HG02610 (cell line): ENCODE results near the gene CNPY1.
"Not testable (repeated sequence)": the region's sequence is repeated elsewhere in the genome, so short reads cannot be mapped to it uniquely, and the experiment has no call there.

ENCODE experiments used
- ATAC-seq: cut with Tn5 transposase; IDR thresholded peaks from one replicate; pipeline ENCODE4 v1.9.1; 2021; ENCODE audit warnings: mild to moderate bottlenecking, moderate library complexity; ENCODE audit not compliant: unreplicated experiment

CNPY1 gene

GRCh38 chr7:155534691-155535090 is 11.7 kb downstream of the CNPY1 start:
- no peak for ATAC-seq

- no peak for ATAC-seq
Measured at GRCh38 chr7:155533827-155534690, 12.3 kb downstream of the CNPY1 start.

DNA sequence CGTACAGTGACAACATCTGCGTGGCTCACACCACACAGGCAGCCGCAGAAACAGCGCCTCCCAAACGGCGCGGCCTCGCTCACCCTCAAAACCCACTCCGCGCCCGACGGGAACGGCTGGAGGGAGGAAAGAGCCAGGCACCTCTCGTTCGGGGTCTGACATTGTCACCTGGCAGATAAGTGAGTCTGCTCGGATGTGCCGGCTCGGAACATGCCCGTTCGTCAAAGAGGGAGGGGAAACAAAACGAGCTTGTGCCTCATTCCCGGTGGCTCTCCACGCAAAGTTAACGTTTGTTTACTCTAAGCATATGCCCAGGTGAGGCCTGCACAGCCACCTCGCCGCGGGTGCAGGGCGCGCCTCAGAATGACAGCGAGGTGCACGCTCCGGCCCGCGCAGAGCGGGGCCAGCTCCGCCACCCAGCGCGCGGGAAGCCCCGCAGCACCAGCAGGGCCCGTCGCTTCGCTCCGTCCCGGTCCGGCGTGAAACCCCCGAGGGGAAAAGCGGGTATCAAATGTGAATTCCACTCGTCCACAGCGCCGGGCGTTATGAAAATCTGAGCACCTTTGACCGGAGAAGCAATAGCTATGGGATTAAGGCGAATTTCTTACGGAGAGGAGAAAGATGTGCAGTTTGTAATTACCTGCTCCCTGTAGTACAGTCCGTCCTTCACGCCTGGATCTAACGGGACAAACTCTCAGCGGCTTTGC is 13.1 kb downstream of the CNPY1 start:
- ATAC-seq = no peak

- no peak for ATAC-seq
Measured at GRCh38 chr7:155532792-155533119, 13.6 kb downstream of the CNPY1 start.

DNA sequence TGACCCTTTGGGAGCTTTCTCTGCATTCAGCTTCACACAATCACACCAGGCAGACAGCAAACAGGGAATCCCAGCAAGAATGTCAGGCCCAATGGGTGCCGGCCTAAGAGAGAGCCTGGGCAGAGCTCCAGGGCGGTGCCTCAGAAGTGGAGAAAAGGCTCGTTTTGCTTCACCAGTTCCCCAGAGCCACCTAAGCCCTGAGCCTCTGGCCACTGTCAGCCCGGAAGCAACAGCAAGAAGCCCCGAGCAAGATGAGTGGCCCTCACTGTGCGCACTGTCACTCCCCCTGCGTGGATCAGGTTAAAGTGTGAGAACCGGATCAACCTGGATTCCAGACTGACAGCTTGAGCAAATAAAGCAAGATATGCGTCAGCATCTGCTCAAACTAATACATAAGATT is 14.7 kb downstream of the CNPY1 start:
- no peak for ATAC-seq

- no peak for ATAC-seq
Measured at GRCh38 chr7:155530601-155531000, 15.8 kb downstream of the CNPY1 start.

DNA sequence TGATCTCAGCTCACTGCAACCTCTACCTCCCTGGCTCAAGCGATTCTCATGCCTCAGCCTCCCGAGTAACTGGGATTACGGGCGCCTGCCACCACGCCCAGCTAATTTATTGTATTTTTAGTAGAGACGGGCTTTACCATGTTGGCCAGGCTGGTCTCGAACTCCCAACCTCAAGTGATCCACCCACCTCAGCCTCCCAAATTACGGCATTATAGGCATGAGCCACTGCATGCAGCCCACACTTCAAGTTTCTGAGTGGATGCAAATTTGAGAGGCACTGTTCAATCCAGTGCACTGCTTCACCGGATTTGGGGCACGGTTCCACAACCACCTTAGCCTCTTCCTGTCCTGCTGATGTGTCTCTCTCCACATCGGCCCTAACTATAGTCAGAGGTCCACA is 16.5 kb downstream of the CNPY1 start:
- ATAC-seq = no peak

- no peak for ATAC-seq
Measured at GRCh38 chr7:155529346-155529745, 17.0 kb downstream of the CNPY1 start.

GRCh38 chr7:155527664-155528063 is 18.7 kb downstream of the CNPY1 start:
- no peak for ATAC-seq

GRCh38 chr7:155526225-155526624 is 20.1 kb downstream of the CNPY1 start:
- no peak for ATAC-seq

GRCh38 chr7:155524018-155524556 is 22.3 kb downstream of the CNPY1 start:
- ATAC-seq = no peak

DNA sequence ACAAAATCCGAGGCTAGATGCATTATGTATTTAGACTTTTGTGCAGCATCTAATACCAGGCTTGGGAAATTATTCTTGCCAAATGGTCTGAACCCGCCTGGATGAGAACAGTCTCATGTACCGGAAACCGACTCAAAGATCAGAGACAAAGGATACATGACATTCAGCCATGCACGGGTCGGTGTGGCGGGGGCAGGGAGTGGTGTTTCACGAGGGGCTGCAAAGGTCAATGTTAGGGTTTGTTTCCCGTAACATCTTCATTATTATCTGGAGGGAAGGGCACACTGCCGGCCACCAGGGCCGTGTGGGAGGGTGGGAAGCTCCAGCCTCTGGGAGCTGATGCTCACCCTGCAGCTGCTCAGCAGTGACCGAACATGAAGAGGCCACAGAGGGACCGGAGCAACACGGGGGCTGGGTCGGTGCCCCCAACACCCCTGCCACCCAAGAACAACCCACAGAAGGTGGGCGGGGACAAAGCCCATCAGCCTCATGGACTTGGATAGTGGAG is 23.1 kb downstream of the CNPY1 start:
- ATAC-seq = no peak

DNA sequence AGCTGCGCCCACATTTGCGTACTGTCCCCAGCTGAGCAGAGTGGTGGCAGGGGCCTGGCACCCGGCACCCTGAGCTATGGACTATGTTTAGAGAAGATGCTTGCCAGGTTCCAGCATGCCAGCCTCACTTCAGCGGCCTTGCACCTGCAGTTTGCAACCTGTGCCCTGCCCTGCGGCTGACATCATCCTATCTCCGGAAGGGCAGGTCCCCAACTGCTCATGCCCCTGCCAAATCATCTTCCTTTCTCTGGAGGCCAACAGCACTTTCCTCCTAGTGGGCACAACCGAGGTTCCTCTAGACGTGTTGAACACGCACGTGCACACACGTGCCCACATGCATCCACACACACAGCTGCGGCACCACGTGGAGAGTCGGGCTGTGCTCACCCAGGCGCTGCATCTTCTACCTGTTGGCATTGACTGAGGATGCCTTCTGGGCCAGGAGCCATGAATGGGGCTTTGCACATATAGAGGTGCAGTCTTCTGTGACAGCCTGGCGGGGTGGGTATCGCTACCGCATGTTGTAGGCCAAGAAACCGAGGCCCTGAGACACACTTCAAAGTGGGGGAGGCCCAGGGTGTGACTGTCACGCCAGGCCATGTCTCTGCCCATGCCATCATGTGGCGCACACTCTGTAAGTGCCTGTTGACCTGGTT is 24.5 kb downstream of the CNPY1 start:
- ATAC-seq = no peak

GRCh38 chr7:155521007-155521742 is 25.2 kb downstream of the CNPY1 start:
- ATAC-seq = no peak

- no peak for ATAC-seq
Measured at GRCh38 chr7:155520114-155520513, 26.2 kb downstream of the CNPY1 start.

DNA sequence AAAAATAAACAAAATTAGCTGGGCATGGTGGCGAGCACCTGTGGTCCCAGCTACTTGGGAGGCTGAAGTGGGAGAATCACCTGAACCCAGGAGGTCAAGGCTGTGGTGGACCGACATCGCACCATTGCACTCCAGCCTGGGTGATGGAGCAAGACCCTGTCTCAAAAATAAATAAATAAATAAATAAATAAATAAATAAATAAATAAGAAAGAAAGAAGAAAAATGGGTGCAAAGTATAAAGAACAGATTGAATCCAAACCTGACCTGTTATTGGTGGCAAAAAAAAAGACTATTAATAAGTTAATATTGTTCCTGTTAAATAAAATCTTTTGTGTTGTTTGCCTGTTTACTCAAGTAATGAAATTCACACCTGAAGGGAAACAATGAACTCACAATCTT is 27.0 kb downstream of the CNPY1 start:
- ATAC-seq = not testable (repeated sequence)

GRCh38 chr7:155518633-155519032 is 27.7 kb downstream of the CNPY1 start:
- no peak for ATAC-seq

GRCh38 chr7:155517969-155518368 is 28.4 kb downstream of the CNPY1 start:
- ATAC-seq = no peak

- ATAC-seq = no peak
Measured at GRCh38 chr7:155517452-155517851, 28.9 kb downstream of the CNPY1 start.

- ATAC-seq = no peak
Measured at GRCh38 chr7:155516466-155516865, 29.9 kb downstream of the CNPY1 start.

DNA sequence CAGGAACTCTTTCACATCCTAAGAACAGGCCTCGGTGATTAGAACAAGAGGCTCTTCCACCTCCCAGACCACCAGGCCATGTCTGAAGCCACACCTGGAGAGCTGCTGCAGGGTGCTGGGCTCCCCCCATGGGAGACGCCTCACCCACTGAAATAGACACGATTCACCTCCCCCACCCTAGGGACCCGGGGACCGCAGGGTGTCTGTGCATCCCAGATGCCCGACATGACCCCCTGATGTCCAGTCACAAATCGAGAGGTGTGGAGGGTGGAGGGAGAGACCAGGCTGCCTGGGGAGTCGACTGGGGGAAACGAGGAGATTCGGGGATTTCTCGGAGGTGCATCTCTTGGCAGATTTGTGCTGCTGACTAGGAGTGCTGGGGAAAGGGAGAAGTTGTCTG is 31.0 kb downstream of the CNPY1 start:
- no peak for ATAC-seq
